CD4-positive, alpha-beta memory T cell (primary cell): ENCODE data around the gene BRF1. TPM values are rescaled to one million over a fixed set of nuclear protein-coding genes. Genes with fewer than 3 reads are reported as not detected.

Source experiments
- CTCF ChIA-PET: fragments of 350-600 bp; sonication (Branson Sonifier 250); formaldehyde crosslinking; loops from one replicate; lab custom pipeline; 2021; ENCODE audit warnings: inconsistent platforms; ENCODE audit not compliant: partially characterized antibody; lab: Charles Lee
- POLR2A ChIA-PET: fragments of 350-600 bp; sonication (Branson Sonifier 250); formaldehyde crosslinking; loops from one replicate; lab custom pipeline; 2021; ENCODE audit not compliant: partially characterized antibody; lab: Charles Lee
- DNase-seq, 5 donors: peaks; one replicate each; pipeline versions ENCODE4 v3.0.0 to v3.0.0-alpha.2; 2020 to 2022; ENCODE audit warnings: mixed read lengths in 1 of 5
- H3K27ac ChIP-seq: one replicate; pipeline ENCODE4 v1.7.0; 2013; ENCODE audit warnings: low read depth, low read length
- H3K27me3 ChIP-seq: 2 replicates; pipeline ENCODE4 v1.7.0; 2013; ENCODE audit warnings: mild to moderate bottlenecking, low read length, moderate library complexity; ENCODE audit not compliant: insufficient read depth
- H3K36me3 ChIP-seq: 2 replicates; pipeline ENCODE4 v1.7.0; 2013; ENCODE audit warnings: mild to moderate bottlenecking, low read length, moderate library complexity; ENCODE audit not compliant: insufficient read depth
- H3K4me1 ChIP-seq: 2 replicates; pipeline ENCODE4 v1.7.0; 2013; ENCODE audit warnings: mild to moderate bottlenecking, low read length, moderate library complexity; ENCODE audit not compliant: insufficient read depth
- H3K4me3 ChIP-seq, 2 donors: one replicate each; pipeline ENCODE4 v1.7.0; 2013; ENCODE audit warnings: low read length in 2 of 2, mild to moderate bottlenecking in 1 of 2
- H3K9me3 ChIP-seq, 2 donors: one replicate each; pipeline ENCODE4 v1.7.0; 2013; ENCODE audit warnings: low read length in 2 of 2, control low read depth in 1 of 2; ENCODE audit not compliant: control insufficient read depth in 1 of 2
- H3K27ac Mint-ChIP-seq, 7 donors: one replicate each; pipeline ENCODE4 v1.8.0; 2020 to 2021; ENCODE audit warnings: mixed read lengths in 7 of 7, mild to moderate bottlenecking in 6 of 7, inconsistent platforms in 3 of 7, moderate library complexity in 3 of 7
- H3K27me3 Mint-ChIP-seq, 2 donors: one replicate each; pipeline ENCODE4 v1.8.0; 2020 to 2021; ENCODE audit warnings: mixed read lengths in 2 of 2
- H3K36me3 Mint-ChIP-seq, 2 donors: one replicate each; pipeline ENCODE4 v1.8.0; 2020 to 2021; ENCODE audit warnings: mixed read lengths in 2 of 2, inconsistent platforms in 1 of 2, mild to moderate bottlenecking in 1 of 2
- H3K4me1 Mint-ChIP-seq, 4 donors: one replicate each; pipeline ENCODE4 v1.8.0; 2020 to 2021; ENCODE audit warnings: mixed read lengths in 4 of 4, mild to moderate bottlenecking in 1 of 4
- H3K4me3 Mint-ChIP-seq, 8 donors: one replicate each; pipeline ENCODE4 v1.8.0; 2020 to 2021; ENCODE audit warnings: mixed read lengths in 8 of 8, mild to moderate bottlenecking in 7 of 8, moderate library complexity in 6 of 8, inconsistent platforms in 3 of 8
- H3K9me3 Mint-ChIP-seq, 8 donors: one replicate each; pipeline ENCODE4 v1.8.0; 2020 to 2021; ENCODE audit warnings: mixed read lengths in 8 of 8, mild to moderate bottlenecking in 5 of 8, inconsistent platforms in 3 of 8, moderate library complexity in 1 of 8
- intact Hi-C: fragments of 100-400 bp; cut with micrococcal nuclease; formaldehyde crosslinking; loops from one replicate; pipeline ENCODE4 v1.15.1; 2023
- polyA plus RNA-seq, 2 donors: library from polyadenylated mRNA; unstranded; fragments of 300-500 nt; fragmentation: Illumina TruSeq; gene quantifications; one replicate each; pipeline ENCODE4 v1.2.3, GENCODE V29; 2021
- total RNA-seq, 2 experiments: library from RNA; stranded (reverse); gene quantifications; one replicate each; pipeline ENCODE4 v1.2.3, GENCODE V29; 2021

The BRF1 gene
- total and polyA plus RNA-seq, 4 experiments from 2014 or later = 3.0 to 56.0 (median 30.0) TPM

DNA sequence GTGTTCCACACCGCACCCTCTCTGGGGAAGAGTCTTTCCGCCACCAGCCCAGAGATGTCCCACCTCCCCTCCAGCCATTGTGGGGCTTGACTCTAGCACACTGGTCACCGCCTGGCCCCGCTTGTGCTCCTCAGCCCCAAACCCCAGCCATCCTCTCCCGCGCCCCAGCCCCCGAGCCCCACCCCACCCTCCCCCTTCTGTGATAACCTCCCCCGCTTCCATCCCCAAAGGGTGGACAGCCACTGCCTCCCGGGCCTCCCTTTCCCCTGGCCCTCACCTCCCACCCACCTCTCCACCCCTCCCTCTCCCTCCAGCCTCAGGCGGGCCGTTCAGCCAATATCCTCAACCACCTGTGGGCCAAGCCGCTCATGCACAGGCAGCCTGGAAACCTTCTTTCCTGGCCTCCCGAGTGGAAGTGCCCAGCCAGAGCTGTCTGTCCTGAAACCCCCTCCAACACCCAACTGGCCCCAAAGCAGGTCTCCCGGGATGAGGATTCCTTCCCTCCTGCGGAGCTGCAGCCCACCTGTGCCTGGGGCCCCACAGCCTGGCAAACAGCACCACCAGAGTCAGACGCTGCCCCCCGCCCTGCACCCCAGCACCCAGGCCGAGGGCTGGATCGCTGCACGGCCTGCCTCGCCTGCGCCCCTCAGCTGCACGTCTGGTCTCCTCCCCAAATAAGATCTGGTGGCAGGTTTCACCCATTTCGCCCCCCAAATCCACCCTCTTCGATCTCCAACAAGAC lies 92.6 kb downstream of the BRF1 start:
- POLR2A ChIA-PET = no interaction called here
- Histone ChIP-seq H3K27ac (no peak overlapping the region), H3K9me3 (no peaks in the 10 kb centered on the region), H3K4me3 (no peak overlapping the region), H3K27me3 (no peaks in the 10 kb centered on the region), H3K36me3 (no peaks in the 10 kb centered on the region), H3K4me1 (peaks cover 2% of the 10 kb centered on the region)
- CTCF ChIA-PET = interaction anchor here (1.0 to 1.4 kb wide), 2 partner anchors 14 to 28 kb away, joined by 3 to 4 read pairs; no protein-coding TSS in a partner anchor
- intact Hi-C loops = no loop called here
- H3K4me1 Mint-ChIP-seq = peaks cover 0 to 6% (median 1%) of the 10 kb centered on the region in 4 donors
- H3K9me3 Mint-ChIP-seq = no peaks in the 10 kb centered on the region
- no peaks in the 10 kb centered on the region for H3K27me3 Mint-ChIP-seq
- peak in 1 of 5 donors; percentile 24 for DNase-seq
- H3K27ac Mint-ChIP-seq = no peak overlapping the region
- H3K36me3 Mint-ChIP-seq = peaks cover 4 to 11% of the 10 kb centered on the region in 2 donors
- H3K4me3 Mint-ChIP-seq = no peak overlapping the region

DNA sequence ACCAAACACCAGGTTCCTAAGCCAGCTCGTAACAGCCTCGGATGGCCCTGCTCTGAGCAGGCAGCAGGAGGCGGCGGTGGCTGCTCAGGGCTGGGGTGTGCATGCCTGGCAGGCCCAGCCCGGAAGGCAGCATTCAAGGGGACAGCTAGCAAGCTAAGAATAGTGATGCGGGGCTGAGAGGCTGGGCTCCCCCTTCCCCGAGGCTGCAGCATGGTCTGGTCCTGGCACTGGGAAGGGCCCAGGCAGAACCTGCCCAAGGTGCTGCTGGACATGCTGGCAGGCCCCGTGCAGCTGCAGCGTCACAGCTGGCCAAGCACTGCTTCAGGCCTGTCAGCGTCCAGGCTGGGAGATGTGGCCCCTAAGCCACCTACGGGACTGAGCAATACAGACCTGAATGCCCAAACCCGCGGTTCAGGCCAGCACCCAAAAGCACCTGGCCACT lies 93.3 kb downstream of the BRF1 start:
- no peak overlapping the region for H3K27ac Mint-ChIP-seq
- ChIA-PET POLR2A (no interaction called here), CTCF (interaction anchor here (0.8 to 1.4 kb wide), 3 partner anchors 13 to 144 kb away, joined by 3 to 4 read pairs (median 3); no protein-coding TSS in a partner anchor)
- peaks cover 4 to 11% of the 10 kb centered on the region in 2 donors for H3K36me3 Mint-ChIP-seq
- peaks cover 0 to 13% (median 3%) of the 10 kb centered on the region in 4 donors for H3K4me1 Mint-ChIP-seq
- H3K27me3 Mint-ChIP-seq = no peaks in the 10 kb centered on the region
- intact Hi-C loops = no loop called here
- no peaks in the 10 kb centered on the region for H3K9me3 ChIP-seq
- H3K4me1 ChIP-seq = peaks cover 8% of the 10 kb centered on the region
- H3K36me3 ChIP-seq = no peaks in the 10 kb centered on the region
- no peak overlapping the region for H3K27ac ChIP-seq
- H3K4me3 ChIP-seq = no peak overlapping the region
- no peak for DNase-seq
- no peak overlapping the region for H3K4me3 Mint-ChIP-seq
- H3K9me3 Mint-ChIP-seq = no peaks in the 10 kb centered on the region
- H3K27me3 ChIP-seq = no peaks in the 10 kb centered on the region

DNA sequence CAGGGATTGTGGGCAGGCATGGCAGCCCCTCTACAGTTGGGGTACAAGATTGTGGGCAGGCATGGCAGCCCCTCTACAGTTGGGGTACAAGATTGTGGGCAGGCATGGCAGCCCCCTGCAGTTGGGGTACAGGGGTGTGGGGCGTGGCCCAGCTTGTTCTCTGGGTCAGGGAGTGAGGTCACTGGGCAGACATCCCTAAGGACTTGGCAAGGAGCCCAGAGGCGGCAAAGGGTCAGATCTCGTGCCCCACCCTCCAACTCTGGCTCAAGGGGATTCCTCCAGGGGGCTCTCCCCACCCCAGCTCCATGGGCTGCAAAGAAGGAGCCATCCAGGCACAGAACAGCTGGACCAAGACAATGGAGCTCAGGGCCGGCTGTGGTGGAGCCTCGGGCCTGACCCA lies 93.9 kb downstream of the BRF1 start:
- ChIA-PET POLR2A (no interaction called here), CTCF (interaction anchor here (0.8 to 1.4 kb wide), 3 partner anchors 12 to 145 kb away, joined by 3 to 4 read pairs (median 3); no protein-coding TSS in a partner anchor)
- intact Hi-C loops = no loop called here
- H3K27ac ChIP-seq = no peak overlapping the region
- peak in 1 of 5 donors; percentile 33 for DNase-seq
- Mint-ChIP-seq H3K4me1 (peaks cover 1 to 18% (median 5%) of the 10 kb centered on the region in 4 donors), H3K27ac (peak overlapping the region in 1 of 7 donors; percentile 24), H3K36me3 (peaks cover 0 to 7% of the 10 kb centered on the region in 2 donors), H3K27me3 (no peaks in the 10 kb centered on the region), H3K4me3 (no peak overlapping the region), H3K9me3 (no peaks in the 10 kb centered on the region)
- no peaks in the 10 kb centered on the region for H3K36me3 ChIP-seq
- H3K4me1 ChIP-seq = peaks cover 15% of the 10 kb centered on the region
- no peaks in the 10 kb centered on the region for H3K27me3 ChIP-seq
- H3K9me3 ChIP-seq = no peaks in the 10 kb centered on the region
- no peak overlapping the region for H3K4me3 ChIP-seq

DNA sequence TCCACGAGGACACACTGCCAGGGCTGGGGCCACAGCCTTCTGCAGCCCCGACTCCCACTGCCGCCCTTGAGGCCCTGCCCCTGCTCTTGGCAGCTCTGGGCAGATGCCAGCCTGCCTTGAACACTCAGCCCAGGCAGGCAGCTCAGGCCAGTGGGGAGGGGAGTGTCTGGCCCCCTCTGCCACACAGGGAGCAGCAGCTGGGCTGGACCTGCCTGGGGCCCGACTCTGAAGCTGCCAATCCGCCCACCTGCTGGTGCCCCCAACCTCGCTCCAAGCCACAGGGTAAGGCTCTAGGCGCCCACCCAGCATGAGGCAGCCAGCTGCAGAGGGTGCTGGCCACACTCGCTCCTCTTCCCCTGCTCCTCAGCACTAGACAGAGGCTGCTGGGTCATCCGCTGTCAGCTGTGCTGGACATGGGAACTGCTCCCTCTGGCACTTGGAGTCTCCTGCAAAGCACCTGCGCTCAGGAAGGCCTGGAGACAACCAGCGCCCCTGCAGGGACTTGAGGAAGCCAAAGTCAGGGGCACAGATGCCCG lies 95.1 kb downstream of the BRF1 start:
- POLR2A ChIA-PET = no interaction called here
- H3K27ac Mint-ChIP-seq = no peak overlapping the region
- DNase-seq = peak in 1 of 5 donors; percentile 33
- peaks cover 0 to 7% of the 10 kb centered on the region in 2 donors for H3K36me3 Mint-ChIP-seq
- peaks cover 21% of the 10 kb centered on the region for H3K4me1 ChIP-seq
- no peak overlapping the region for H3K27ac ChIP-seq
- H3K9me3 ChIP-seq = no peaks in the 10 kb centered on the region
- peaks cover 0 to 2% of the 10 kb centered on the region in 2 donors for H3K27me3 Mint-ChIP-seq
- H3K4me3 ChIP-seq = no peak overlapping the region
- H3K36me3 ChIP-seq = no peaks in the 10 kb centered on the region
- H3K9me3 Mint-ChIP-seq = no peaks in the 10 kb centered on the region
- H3K4me1 Mint-ChIP-seq = peaks cover 3 to 22% (median 8%) of the 10 kb centered on the region in 4 donors
- no peak overlapping the region for H3K4me3 Mint-ChIP-seq
- intact Hi-C loops = no loop called here
- CTCF ChIA-PET = interaction anchor here (3.1 kb wide), 1 partner anchor 8 kb away, joined by 10 read pairs; no protein-coding TSS in a partner anchor
- H3K27me3 ChIP-seq = no peaks in the 10 kb centered on the region

DNA sequence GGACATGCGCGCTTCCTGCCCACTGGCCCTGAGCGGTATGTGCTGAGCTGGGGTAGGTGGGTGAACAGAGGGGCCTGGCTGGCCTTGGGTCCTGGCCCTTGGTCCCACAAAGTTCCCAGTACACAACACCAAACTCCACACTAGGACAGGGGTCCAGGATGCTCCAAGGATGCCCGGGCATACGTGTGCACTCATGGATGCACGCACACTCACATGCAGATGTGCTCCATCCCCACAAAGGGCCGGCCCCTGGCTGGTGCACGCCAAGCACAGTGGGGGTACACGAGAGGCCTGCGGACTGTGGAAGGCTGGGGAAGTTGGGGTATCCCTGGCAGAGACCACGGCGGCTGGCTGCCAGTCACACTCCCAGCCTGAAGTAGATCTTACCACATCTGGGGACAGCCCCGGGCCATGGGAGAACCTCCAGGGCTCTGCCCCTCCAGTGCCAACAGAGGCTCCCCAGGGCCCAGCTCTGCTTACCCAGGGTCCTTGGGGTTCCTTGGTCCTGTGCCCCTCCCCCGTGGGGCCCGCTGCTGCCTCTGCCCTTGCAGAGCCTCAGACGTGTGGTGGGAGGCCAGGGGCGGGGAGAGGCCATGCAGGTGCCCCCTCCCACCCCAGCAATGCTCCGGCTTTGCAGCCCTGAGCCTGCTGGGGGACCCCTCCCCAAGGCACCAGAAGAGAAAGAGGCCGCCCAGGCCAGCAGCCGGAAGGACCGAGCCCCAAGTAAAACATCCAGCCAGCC lies 95.7 kb downstream of the BRF1 start:
- H3K27me3 ChIP-seq = no peaks in the 10 kb centered on the region
- H3K27me3 Mint-ChIP-seq = peaks cover 0 to 2% of the 10 kb centered on the region in 2 donors
- H3K4me3 ChIP-seq = no peak overlapping the region
- H3K9me3 ChIP-seq = no peaks in the 10 kb centered on the region
- H3K4me1 ChIP-seq = peaks cover 21% of the 10 kb centered on the region
- intact Hi-C loops = no loop called here
- ChIA-PET POLR2A (no interaction called here), CTCF (interaction anchor here (0.6 to 4.8 kb wide), 5 partner anchors 9 to 146 kb away, joined by 3 to 35 read pairs (median 6); no protein-coding TSS in a partner anchor)
- peak in 1 of 5 donors; percentile 22 for DNase-seq
- no peak overlapping the region for H3K27ac ChIP-seq
- H3K9me3 Mint-ChIP-seq = no peaks in the 10 kb centered on the region
- peaks cover 3 to 22% (median 8%) of the 10 kb centered on the region in 4 donors for H3K4me1 Mint-ChIP-seq
- H3K4me3 Mint-ChIP-seq = no peak overlapping the region
- H3K27ac Mint-ChIP-seq = no peak overlapping the region
- H3K36me3 ChIP-seq = no peaks in the 10 kb centered on the region
- H3K36me3 Mint-ChIP-seq = peaks cover 0 to 4% of the 10 kb centered on the region in 2 donors

DNA sequence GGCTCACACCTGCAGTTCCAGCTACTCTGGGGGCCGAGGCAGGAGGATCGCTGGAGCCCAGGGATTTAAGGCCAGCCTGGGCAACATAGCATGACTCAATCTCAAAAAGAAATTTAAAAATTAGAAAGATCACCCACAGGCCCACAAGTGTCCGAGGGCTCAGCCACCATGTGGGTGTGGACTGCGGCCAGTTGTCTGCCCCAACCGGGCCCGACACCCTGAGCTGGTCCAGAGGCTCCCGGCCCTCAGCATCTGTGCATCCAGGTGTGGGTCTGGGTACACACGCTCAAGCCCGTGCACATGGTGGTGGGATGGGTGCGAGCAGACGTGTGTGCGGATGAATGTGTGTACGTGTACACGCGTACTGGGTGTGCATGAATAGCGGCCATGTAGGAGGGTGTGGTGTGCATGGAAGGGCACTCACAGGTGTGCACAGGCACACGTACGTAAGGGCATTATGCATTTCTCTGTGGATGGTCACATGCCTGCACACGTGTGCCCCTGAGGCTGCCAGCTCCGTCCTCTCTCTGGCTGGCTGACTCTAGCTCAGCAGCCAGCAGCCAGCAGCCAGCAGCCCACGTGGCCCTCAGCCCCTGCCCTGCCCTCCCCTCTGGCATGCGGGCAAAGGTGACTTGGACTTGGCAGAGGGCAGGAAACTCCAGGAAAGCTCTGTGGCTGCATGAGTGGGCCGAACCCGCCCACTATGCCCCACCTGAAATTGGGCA lies 96.4 kb downstream of the BRF1 start:
- Mint-ChIP-seq H3K27me3 (peaks cover 4 to 5% of the 10 kb centered on the region in 2 donors), H3K4me3 (peak overlapping the region in 1 of 8 donors; percentile 31), H3K4me1 (peaks cover 3 to 22% (median 10%) of the 10 kb centered on the region in 4 donors), H3K9me3 (no peaks in the 10 kb centered on the region), H3K27ac (peak overlapping the region in 1 of 7 donors; percentile 62), H3K36me3 (no peaks in the 10 kb centered on the region)
- no peaks in the 10 kb centered on the region for H3K27me3 ChIP-seq
- intact Hi-C loops = no loop called here
- no peaks in the 10 kb centered on the region for H3K36me3 ChIP-seq
- H3K4me3 ChIP-seq = no peak overlapping the region
- peaks cover 21% of the 10 kb centered on the region for H3K4me1 ChIP-seq
- CTCF ChIA-PET = interaction anchor here (0.6 to 4.8 kb wide), 8 partner anchors 9 to 147 kb away, joined by 3 to 35 read pairs (median 5); no protein-coding TSS in a partner anchor
- DNase-seq = no peak
- POLR2A ChIA-PET = interaction anchor here (1.0 kb wide), 1 partner anchor 148 kb away, joined by 4 read pairs; no protein-coding TSS in a partner anchor
- H3K27ac ChIP-seq = no peak overlapping the region
- H3K9me3 ChIP-seq = no peaks in the 10 kb centered on the region
